K562 (cell line): ENCODE data around the gene TMC8. TPM values are rescaled to one million over a fixed set of nuclear protein-coding genes. Genes with fewer than 3 reads are reported as not detected.

Source experiments
- CBX3 ChIP-seq, 2 experiments: IDR thresholded peaks; 1 replicate in 1 of 2; 2 replicates in 1 of 2; pipeline ENCODE4 v1.6.1; 2012; ENCODE audit warnings: inconsistent platforms in 2 of 2, low read length in 2 of 2, borderline replicate concordance in 1 of 2, control low read depth in 1 of 2
- KDM1A ChIP-seq, 2 experiments: fragments of 450-650 bp; IDR thresholded peaks; 2 replicates each; pipeline ENCODE4 v1.6.1; 2016; ENCODE audit warnings: mild to moderate bottlenecking in 2 of 2
- MCM3 ChIP-seq: fragments of 450-650 bp; IDR thresholded peaks from 2 replicates; pipeline ENCODE4 v1.6.1; 2016
- MEF2A ChIP-seq: IDR thresholded peaks from 2 replicates; pipeline ENCODE4 v1.6.1; 2011; ENCODE audit warnings: low read depth, mild to moderate bottlenecking, low read length, moderate library complexity; ENCODE audit not compliant: control insufficient read depth
- RFX1 ChIP-seq: fragments of 450-650 bp; IDR thresholded peaks from 2 replicates; pipeline ENCODE4 v1.6.1; 2016; ENCODE audit warnings: mild to moderate bottlenecking, moderate library complexity
- SREBF1 ChIP-seq: fragments of 150-350 bp; IDR thresholded peaks from 2 replicates; pipeline ENCODE4 v1.6.1; 2014; ENCODE audit warnings: antibody characterized with exemption, low read depth, low read length, borderline replicate concordance
- TBL1XR1 ChIP-seq, 2 experiments: IDR thresholded peaks; 2 replicates each; pipeline ENCODE4 v1.6.1; 2012; ENCODE audit warnings: improper control_type of control experiment in 2 of 2, low read length in 2 of 2, mild to moderate bottlenecking in 1 of 2
- TEAD1 ChIP-seq, 2 experiments: fragments of 450-650 bp in 1 of 2; sonication (generic) in 1 of 2; formaldehyde crosslinking; IDR thresholded peaks; 2 replicates each; pipeline versions ENCODE4 v1.4.0 to v1.8.0; 2020 to 2022; ENCODE audit warnings: mild to moderate bottlenecking in 2 of 2, missing genetic modification reagents in 1 of 2
- ZNF24 ChIP-seq: fragments of 450-650 bp; IDR thresholded peaks from 2 replicates; pipeline ENCODE4 v1.6.1; 2016
- ZNF263 ChIP-seq: sonication (generic); formaldehyde crosslinking; IDR thresholded peaks from 2 replicates; pipeline ENCODE4 v1.8.0; 2022; ENCODE audit warnings: mild to moderate bottlenecking, missing genetic modification reagents, borderline replicate concordance
- ZNF316 ChIP-seq: fragments of 450-650 bp; IDR thresholded peaks from 2 replicates; pipeline ENCODE4 v1.6.1; 2016
- ZNF347 ChIP-seq: fragments of 450-650 bp; formaldehyde crosslinking; IDR thresholded peaks from 2 replicates; pipeline ENCODE4 v1.4.0; 2020; ENCODE audit warnings: low read depth, mild to moderate bottlenecking, moderate library complexity
- ZNF764 ChIP-seq: fragments of 250-450 bp; sonication (Bioruptor Pico); IDR thresholded peaks from 2 replicates; pipeline ENCODE4 v1.4.0; 2020; ENCODE audit warnings: low read depth, mild to moderate bottlenecking, moderate library complexity
- polyA plus RNA-seq, 8 experiments: library from polyadenylated mRNA; depleted of rRNA in 4 of 8; stranded (reverse) in 5 of 8; unstranded in 3 of 8; fragments of >200 nt; fragmentation: Nextera tagmentation in 2 of 8; fragmentation: Illumina TruSeq in 1 of 8; extraction: Ambion mirVana in 2 of 8; extraction: Trizol in 1 of 8; gene quantifications; 2 replicates each; pipeline versions ENCODE4 v1.2.1 to v1.2.3, GENCODE V29; 2011 to 2014; ENCODE audit warnings: inconsistent platforms in 1 of 8, missing spikeins in 1 of 8
- total RNA-seq, 7 experiments: library from RNA; depleted of rRNA in 6 of 7; stranded (reverse); fragments of >200 nt in 6 of 7; fragmentation: Illumina TruSeq in 2 of 7; extraction: Trizol in 2 of 7; gene quantifications; 2 replicates each; pipeline versions ENCODE4 v1.2.1 to v1.2.3, GENCODE V29; 2011 to 2021; ENCODE audit warnings: low replicate concordance in 1 of 7
- TF ChIP-seq, protein P1 (sequence below): sonication (generic); formaldehyde crosslinking; IDR thresholded peaks from 2 replicates; pipeline ENCODE4 v1.8.1; 2023; ENCODE audit warnings: mild to moderate bottlenecking, missing genetic modification reagents, moderate library complexity
- TF ChIP-seq, protein P2 (sequence below): fragments of 450-650 bp; formaldehyde crosslinking; IDR thresholded peaks from 2 replicates; pipeline ENCODE4 v1.4.0; 2022; ENCODE audit warnings: missing genetic modification characterization
- TF ChIP-seq, protein P3 (sequence below): sonication (generic); formaldehyde crosslinking; IDR thresholded peaks from 2 replicates; pipeline ENCODE4 v1.8.1; 2022; ENCODE audit warnings: missing genetic modification reagents
- TF ChIP-seq, protein P4 (sequence below): fragments of 450-650 bp; IDR thresholded peaks from 2 replicates; pipeline ENCODE4 v1.6.1; 2016
- TF ChIP-seq, protein P5 (sequence below): fragments of 150-350 bp; conservative IDR thresholded peaks from 2 replicates; pipeline ENCODE4 v1.6.1; 2014; ENCODE audit warnings: low read length
- TF ChIP-seq, protein P6 (sequence below): sonication (generic); formaldehyde crosslinking; IDR thresholded peaks from 2 replicates; pipeline ENCODE4 v1.8.0; 2022; ENCODE audit warnings: missing genetic modification reagents, mild to moderate bottlenecking, borderline replicate concordance

The TMC8 gene
- total and polyA plus RNA-seq, 9 of the 15 experiments (the other 6 are each of a cell fraction or from before 2014, with no cell fraction given) = 0.13 to 10.9 (median 2.8) TPM

DNA sequence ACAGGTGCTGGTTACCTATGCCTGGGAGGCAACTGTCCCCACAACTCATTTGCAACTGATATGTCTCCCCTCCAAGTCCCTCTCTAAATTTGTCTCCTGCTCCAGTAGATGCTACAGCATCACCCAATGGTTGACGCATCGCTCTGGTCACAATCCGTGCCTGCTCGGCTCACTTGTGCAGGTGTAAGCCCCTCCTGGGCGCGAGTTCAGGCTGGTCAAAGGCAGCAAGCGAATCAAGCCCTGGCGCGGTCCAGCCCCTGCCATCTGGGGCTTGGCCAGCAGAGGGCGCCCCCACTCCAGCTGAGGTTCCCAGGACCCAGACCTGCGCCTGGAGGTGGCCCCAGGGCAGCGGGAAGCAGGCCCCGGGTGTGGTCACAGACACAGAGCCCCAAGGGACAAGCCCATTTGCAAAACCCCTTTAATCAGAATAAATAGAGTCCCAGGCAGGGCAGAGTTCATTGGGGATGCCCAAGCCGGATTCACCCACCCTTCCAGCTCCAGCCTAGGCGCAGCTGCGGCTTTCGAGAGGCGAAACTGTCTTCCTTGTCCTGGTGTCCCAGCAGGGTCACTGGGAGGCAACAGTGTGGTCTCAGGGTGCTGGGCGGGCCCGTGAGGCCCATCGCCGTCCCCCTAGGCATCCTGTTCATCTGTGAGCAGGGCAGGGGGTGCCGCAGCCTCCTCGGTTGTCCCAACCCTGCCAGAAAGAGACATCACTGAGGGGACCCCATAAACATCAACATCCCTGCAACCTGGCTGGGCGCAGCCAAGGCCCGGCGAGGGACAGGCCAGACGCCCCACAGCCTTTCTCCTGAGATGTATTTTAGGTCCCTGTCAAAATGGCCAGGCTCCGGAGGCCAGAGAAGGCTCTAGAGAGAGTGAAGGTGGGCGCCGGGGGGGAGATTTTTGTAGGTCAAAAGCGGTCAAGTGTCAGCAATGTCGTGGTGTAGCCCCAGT lies 17.8 kb upstream of the TMC8 start (continued):
- TF ChIP-seq RFX1 (no peak), ZNF316 (no peak), MCM3 (no peak), ZNF764 (CRISPR knock-in tag) (no peak), SREBF1 (0 out of 2 replicates have a peak, but pooled peaks have one; percentile 20), ZNF347 (CRISPR knock-in tag) (no peak), KDM1A (IDR thresholded peaks at IDR 0.05) (no peak), CBX3 (IDR thresholded peaks at IDR 0.05; ENCODE audit: borderline replicate concordance in 1 of 2, low read length in 2 of 2) (no peak), MEF2A (no peak), TEAD1 (CRISPR knock-in tag; IDR thresholded peaks at IDR 0.05) (0 out of 4 replicates have a peak, but pooled peaks of 1 of the 2 experiments have one; percentile 25), TBL1XR1 (IDR thresholded peaks at IDR 0.05; ENCODE audit: low read length in 2 of 2) (no peak), ZNF263 (CRISPR knock-in tag) (no peak), ZNF24 (no peak)
- TF ChIP-seq, protein P1, sequence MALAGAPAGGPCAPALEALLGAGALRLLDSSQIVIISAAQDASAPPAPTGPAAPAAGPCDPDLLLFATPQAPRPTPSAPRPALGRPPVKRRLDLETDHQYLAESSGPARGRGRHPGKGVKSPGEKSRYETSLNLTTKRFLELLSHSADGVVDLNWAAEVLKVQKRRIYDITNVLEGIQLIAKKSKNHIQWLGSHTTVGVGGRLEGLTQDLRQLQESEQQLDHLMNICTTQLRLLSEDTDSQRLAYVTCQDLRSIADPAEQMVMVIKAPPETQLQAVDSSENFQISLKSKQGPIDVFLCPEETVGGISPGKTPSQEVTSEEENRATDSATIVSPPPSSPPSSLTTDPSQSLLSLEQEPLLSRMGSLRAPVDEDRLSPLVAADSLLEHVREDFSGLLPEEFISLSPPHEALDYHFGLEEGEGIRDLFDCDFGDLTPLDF (CRISPR knock-in tag) = no peak
- TF ChIP-seq, protein P2, sequence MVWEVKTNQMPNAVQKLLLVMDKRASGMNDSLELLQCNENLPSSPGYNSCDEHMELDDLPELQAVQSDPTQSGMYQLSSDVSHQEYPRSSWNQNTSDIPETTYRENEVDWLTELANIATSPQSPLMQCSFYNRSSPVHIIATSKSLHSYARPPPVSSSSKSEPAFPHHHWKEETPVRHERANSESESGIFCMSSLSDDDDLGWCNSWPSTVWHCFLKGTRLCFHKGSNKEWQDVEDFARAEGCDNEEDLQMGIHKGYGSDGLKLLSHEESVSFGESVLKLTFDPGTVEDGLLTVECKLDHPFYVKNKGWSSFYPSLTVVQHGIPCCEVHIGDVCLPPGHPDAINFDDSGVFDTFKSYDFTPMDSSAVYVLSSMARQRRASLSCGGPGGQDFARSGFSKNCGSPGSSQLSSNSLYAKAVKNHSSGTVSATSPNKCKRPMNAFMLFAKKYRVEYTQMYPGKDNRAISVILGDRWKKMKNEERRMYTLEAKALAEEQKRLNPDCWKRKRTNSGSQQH (CRISPR knock-in tag) = no peak
- TF ChIP-seq, protein P3, sequence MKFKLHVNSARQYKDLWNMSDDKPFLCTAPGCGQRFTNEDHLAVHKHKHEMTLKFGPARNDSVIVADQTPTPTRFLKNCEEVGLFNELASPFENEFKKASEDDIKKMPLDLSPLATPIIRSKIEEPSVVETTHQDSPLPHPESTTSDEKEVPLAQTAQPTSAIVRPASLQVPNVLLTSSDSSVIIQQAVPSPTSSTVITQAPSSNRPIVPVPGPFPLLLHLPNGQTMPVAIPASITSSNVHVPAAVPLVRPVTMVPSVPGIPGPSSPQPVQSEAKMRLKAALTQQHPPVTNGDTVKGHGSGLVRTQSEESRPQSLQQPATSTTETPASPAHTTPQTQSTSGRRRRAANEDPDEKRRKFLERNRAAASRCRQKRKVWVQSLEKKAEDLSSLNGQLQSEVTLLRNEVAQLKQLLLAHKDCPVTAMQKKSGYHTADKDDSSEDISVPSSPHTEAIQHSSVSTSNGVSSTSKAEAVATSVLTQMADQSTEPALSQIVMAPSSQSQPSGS (CRISPR knock-in tag) = no peak
- TF ChIP-seq, protein P4, sequence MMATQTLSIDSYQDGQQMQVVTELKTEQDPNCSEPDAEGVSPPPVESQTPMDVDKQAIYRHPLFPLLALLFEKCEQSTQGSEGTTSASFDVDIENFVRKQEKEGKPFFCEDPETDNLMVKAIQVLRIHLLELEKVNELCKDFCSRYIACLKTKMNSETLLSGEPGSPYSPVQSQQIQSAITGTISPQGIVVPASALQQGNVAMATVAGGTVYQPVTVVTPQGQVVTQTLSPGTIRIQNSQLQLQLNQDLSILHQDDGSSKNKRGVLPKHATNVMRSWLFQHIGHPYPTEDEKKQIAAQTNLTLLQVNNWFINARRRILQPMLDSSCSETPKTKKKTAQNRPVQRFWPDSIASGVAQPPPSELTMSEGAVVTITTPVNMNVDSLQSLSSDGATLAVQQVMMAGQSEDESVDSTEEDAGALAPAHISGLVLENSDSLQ = no peak
- TF ChIP-seq, protein P5, sequence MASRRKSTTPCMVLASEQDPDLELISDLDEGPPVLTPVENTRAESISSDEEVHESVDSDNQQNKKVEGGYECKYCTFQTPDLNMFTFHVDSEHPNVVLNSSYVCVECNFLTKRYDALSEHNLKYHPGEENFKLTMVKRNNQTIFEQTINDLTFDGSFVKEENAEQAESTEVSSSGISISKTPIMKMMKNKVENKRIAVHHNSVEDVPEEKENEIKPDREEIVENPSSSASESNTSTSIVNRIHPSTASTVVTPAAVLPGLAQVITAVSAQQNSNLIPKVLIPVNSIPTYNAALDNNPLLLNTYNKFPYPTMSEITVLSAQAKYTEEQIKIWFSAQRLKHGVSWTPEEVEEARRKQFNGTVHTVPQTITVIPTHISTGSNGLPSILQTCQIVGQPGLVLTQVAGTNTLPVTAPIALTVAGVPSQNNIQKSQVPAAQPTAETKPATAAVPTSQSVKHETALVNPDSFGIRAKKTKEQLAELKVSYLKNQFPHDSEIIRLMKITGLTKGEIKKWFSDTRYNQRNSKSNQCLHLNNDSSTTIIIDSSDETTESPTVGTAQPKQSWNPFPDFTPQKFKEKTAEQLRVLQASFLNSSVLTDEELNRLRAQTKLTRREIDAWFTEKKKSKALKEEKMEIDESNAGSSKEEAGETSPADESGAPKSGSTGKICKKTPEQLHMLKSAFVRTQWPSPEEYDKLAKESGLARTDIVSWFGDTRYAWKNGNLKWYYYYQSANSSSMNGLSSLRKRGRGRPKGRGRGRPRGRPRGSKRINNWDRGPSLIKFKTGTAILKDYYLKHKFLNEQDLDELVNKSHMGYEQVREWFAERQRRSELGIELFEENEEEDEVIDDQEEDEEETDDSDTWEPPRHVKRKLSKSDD = no peak
- TF ChIP-seq, protein P6, sequence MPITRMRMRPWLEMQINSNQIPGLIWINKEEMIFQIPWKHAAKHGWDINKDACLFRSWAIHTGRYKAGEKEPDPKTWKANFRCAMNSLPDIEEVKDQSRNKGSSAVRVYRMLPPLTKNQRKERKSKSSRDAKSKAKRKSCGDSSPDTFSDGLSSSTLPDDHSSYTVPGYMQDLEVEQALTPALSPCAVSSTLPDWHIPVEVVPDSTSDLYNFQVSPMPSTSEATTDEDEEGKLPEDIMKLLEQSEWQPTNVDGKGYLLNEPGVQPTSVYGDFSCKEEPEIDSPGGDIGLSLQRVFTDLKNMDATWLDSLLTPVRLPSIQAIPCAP (CRISPR knock-in tag) = no peak
